ENCODE data around the gene MDM4.

GRCh38 chr1:204558467-204558866 lies 42.3 kb downstream of the MDM4 start:
- TF ChIP-seq POLR2A (IDR thresholded peaks at IDR 0.05), result no peak
- TF ChIP-seq, protein P1, sequence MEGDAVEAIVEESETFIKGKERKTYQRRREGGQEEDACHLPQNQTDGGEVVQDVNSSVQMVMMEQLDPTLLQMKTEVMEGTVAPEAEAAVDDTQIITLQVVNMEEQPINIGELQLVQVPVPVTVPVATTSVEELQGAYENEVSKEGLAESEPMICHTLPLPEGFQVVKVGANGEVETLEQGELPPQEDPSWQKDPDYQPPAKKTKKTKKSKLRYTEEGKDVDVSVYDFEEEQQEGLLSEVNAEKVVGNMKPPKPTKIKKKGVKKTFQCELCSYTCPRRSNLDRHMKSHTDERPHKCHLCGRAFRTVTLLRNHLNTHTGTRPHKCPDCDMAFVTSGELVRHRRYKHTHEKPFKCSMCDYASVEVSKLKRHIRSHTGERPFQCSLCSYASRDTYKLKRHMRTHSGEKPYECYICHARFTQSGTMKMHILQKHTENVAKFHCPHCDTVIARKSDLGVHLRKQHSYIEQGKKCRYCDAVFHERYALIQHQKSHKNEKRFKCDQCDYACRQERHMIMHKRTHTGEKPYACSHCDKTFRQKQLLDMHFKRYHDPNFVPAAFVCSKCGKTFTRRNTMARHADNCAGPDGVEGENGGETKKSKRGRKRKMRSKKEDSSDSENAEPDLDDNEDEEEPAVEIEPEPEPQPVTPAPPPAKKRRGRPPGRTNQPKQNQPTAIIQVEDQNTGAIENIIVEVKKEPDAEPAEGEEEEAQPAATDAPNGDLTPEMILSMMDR (IDR thresholded peaks at IDR 0.05), result no peak
